Ammon's horn (tissue), 1 donor: ENCODE data around the gene RAMP2.

ENCODE experiments used
- DNase-seq: peaks from one replicate; pipeline ENCODE4 v3.0.0-alpha.2; 2016; ENCODE audit warnings: low spot score

The RAMP2 gene

GRCh38 chr17:42795061-42795460 lies 34.0 kb downstream of the RAMP2 start:
- DNase-seq = no peak

- no peak for DNase-seq
Observed at GRCh38 chr17:42795465-42795864, 34.4 kb downstream of the RAMP2 start.

GRCh38 chr17:42796066-42796758 lies 35.2 kb downstream of the RAMP2 start:
- DNase-seq = no peak

GRCh38 chr17:42797067-42798007 lies 36.3 kb downstream of the RAMP2 start:
- DNase-seq = no peak

GRCh38 chr17:42798011-42798382 lies 37.0 kb downstream of the RAMP2 start:
- DNase-seq = no peak

GRCh38 chr17:42798383-42799380 lies 37.7 kb downstream of the RAMP2 start, which contains the start of the genes CNTD1 and COA3:
TSS of gene CNTD1 (plus strand) at chr17:42798861. CDS start at chr17:42799068, 207 bp downstream.
TSS of gene COA3 (minus strand) at chr17:42798704. CDS start at chr17:42798681, 23 bp downstream.
- DNase-seq = peak; percentile 88

- no peak for DNase-seq
Observed at GRCh38 chr17:42803074-42803883, 42.3 kb downstream of the RAMP2 start.

- no peak for DNase-seq
Observed at GRCh38 chr17:42804918-42805367, 43.9 kb downstream of the RAMP2 start.

GRCh38 chr17:42806249-42806648 lies 45.2 kb downstream of the RAMP2 start:
- no peak for DNase-seq

- DNase-seq = peak; percentile 80
Observed at GRCh38 chr17:42809250-42809649, 48.2 kb downstream of the RAMP2 start.
